LNCAP (cell line): ENCODE data around the gene ANXA4.

Source experiments
- TF ChIP-seq, protein P1 (sequence below): fragments of 450-650 bp; IDR thresholded peaks from 2 replicates; pipeline ENCODE4 v1.5.1; 2017; ENCODE audit warnings: mild to moderate bottlenecking

The ANXA4 gene

GRCh38 chr2:69830045-69830905, 88.3 kb downstream of the ANXA4 start:
- TF ChIP-seq, protein P1, sequence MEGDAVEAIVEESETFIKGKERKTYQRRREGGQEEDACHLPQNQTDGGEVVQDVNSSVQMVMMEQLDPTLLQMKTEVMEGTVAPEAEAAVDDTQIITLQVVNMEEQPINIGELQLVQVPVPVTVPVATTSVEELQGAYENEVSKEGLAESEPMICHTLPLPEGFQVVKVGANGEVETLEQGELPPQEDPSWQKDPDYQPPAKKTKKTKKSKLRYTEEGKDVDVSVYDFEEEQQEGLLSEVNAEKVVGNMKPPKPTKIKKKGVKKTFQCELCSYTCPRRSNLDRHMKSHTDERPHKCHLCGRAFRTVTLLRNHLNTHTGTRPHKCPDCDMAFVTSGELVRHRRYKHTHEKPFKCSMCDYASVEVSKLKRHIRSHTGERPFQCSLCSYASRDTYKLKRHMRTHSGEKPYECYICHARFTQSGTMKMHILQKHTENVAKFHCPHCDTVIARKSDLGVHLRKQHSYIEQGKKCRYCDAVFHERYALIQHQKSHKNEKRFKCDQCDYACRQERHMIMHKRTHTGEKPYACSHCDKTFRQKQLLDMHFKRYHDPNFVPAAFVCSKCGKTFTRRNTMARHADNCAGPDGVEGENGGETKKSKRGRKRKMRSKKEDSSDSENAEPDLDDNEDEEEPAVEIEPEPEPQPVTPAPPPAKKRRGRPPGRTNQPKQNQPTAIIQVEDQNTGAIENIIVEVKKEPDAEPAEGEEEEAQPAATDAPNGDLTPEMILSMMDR = no peak

- TF ChIP-seq, protein P1 = no peak
These were observed 89.5 kb downstream of the ANXA4 start for GRCh38 chr2:69831354-69831905.

DNA sequence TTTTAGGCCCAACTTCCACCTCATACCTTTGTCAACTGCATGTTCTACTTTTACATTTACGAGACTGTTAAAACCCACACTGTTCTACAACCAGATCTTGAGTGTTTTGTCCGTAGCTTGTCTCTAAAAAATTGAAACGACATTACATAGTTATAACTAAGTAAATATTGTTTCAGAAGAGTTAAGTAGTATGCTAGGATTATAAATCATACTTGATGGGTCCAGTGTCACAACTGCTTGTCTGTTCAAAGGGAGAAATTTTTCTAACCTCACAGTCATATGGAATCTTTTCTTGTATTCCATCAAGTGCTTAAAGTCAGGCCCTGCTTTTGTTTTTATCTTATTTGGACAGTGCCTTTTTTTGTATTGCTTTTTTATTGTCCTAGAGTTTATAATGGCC, 91.8 kb downstream of the ANXA4 start:
- TF ChIP-seq, protein P1 = no peak

GRCh38 chr2:69835666-69836065, 93.7 kb downstream of the ANXA4 start:
- TF ChIP-seq, protein P1 = no peak

DNA sequence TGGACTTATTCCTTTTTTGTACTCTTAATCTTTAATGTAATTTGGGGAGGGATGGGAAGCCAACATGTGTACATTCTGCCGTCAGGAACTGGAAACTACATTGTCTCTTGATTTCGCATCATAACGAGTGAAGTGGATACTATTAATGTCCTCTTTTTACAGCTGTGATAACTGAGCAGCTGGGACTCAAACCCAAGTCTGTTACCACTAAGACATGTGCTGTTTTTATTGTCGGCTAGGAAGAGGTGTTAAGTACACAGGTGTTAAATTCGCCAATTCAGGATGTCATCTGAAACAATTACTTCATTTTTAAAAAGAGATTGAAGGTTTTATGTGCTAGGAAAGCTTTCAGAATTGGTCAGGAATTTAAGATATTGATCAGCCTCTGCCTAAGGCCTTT, 94.4 kb downstream of the ANXA4 start:
- TF ChIP-seq, protein P1 = no peak

DNA sequence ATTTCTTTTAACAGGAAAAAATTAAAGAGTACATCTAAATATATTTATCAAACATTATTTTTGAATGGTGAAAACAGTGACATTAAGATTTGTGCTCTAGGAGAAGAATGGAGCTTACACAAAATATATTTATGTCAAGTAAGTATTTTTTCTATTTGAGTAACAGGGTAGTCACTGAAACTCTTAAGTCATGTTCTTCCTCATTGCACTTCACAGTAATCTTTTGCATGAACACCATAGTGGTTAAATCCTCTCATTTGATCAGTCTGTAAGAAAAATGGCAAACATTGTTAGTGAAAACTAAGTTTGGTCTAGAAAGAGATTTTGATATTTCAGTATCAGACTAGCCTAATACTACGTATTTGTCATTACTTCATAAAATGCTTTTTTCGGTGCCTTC, 95.6 kb downstream of the ANXA4 start:
- TF ChIP-seq, protein P1 = no peak

DNA sequence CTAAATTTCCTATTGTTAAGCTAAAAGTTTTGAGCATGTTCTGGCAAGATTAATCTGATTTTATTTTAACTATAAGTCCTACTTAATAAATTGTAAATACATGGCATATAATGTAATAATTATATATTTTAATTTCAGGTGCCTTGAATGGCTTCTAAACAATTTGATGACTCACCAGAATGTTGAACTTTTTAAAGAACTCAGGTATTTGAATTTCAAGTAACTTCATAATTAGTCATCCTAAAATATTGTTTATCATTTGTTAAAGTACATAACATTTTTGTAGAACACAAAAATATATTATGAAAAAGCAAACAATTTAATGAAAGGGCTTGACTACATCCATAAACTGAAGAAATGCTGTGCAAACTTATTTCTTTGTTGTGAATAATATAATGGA, 102.1 kb downstream of the ANXA4 start:
- TF ChIP-seq, protein P1 = no peak
